Kidney (tissue), 14 donors: ENCODE measurements around the gene RYR2. TPM values are rescaled to one million over a fixed set of nuclear protein-coding genes. Genes with fewer than 3 reads are reported as not detected.

Experiments used
- DNase-seq, 5 donors: peaks; one replicate each; pipeline ENCODE4 v3.0.0-alpha.2; 2013 to 2020
- FAIRE-seq: peaks from 2 replicates; lab custom pipeline; 2012; peaks lifted over from hg19 to GRCh38; lab: Jason Lieb, UNC
- H3K27ac ChIP-seq, 2 donors: one replicate each; pipeline ENCODE4 v1.7.0; 2013; ENCODE audit warnings: low read depth in 2 of 2, low read length in 2 of 2, inconsistent platforms in 1 of 2
- H3K27me3 ChIP-seq: one replicate; pipeline ENCODE4 v1.7.1; 2013; ENCODE audit warnings: low read length, inconsistent platforms; ENCODE audit not compliant: control insufficient read depth, insufficient read depth
- H3K36me3 ChIP-seq, 3 donors: one replicate each; pipeline versions ENCODE4 v1.7.0 to v1.7.1; 2013; ENCODE audit warnings: low read length in 3 of 3, control low read depth in 1 of 3, inconsistent platforms in 1 of 3; ENCODE audit not compliant: insufficient read depth in 3 of 3, control insufficient read depth in 2 of 3
- H3K4me1 ChIP-seq, 3 donors: one replicate each; pipeline versions ENCODE4 v1.7.0 to v1.7.1; 2013; ENCODE audit warnings: low read length in 3 of 3, inconsistent platforms in 1 of 3, low read depth in 1 of 3; ENCODE audit not compliant: control insufficient read depth in 2 of 3, insufficient read depth in 2 of 3
- H3K4me3 ChIP-seq, 3 donors: one replicate each; pipeline versions ENCODE4 v1.7.0 to v1.8.1; 2013; ENCODE audit warnings: low read length in 3 of 3, control low read depth in 1 of 3, inconsistent platforms in 1 of 3
- H3K9ac ChIP-seq, 3 donors: one replicate each; pipeline versions ENCODE4 v1.7.0 to v1.7.1; 2013; ENCODE audit warnings: low read length in 3 of 3, control low read depth in 1 of 3, inconsistent platforms in 1 of 3
- H3K9me3 ChIP-seq, 3 donors: one replicate each; pipeline versions ENCODE4 v1.7.0 to v1.7.1; 2013; ENCODE audit warnings: low read length in 3 of 3, control low read depth in 1 of 3, inconsistent platforms in 1 of 3; ENCODE audit not compliant: control insufficient read depth in 2 of 3, insufficient read depth in 1 of 3
- CTCF ChIP-seq: IDR thresholded peaks from 3 replicates; pipeline ENCODE4 v1.5.1; 2012; ENCODE audit warnings: mild to moderate bottlenecking, moderate library complexity, borderline replicate concordance; ENCODE audit not compliant: insufficient read depth; ENCODE audit errors: extremely low read depth
- intact Hi-C: fragments of 100-400 bp; cut with DNase I; formaldehyde crosslinking; loops from one replicate; pipeline ENCODE4 v1.11.1; 2022
- polyA plus RNA-seq: library from polyadenylated mRNA; stranded (reverse); fragments of 350-450 nt; fragmentation: Illumina TruSeq; extraction: RNeasy Lipid Tissue Mini Kit (QIAGEN cat#74804); gene quantifications from one replicate; pipeline ENCODE4 v1.2.3, GENCODE V29; 2014; ENCODE audit warnings: low read depth, low replicate concordance; ENCODE audit not compliant: insufficient read depth
- total RNA-seq: library from RNA; stranded (reverse); fragmentation: NEBNext Ultra II Directional; extraction: Animal tissue kit (Norgen Biotek cat#: 25700); gene quantifications from one replicate; pipeline ENCODE4 v1.2.1, GENCODE V29; 2021
- donor health status: control.
- donor health status: control.
- donor health status: control.
- donor health status: control.
- donor health status: control.
- donor health status: DM: yes; HTN: yes; CAD: no.
- donor health status: Normal renal cell carcinoma (clear cell type).

RYR2 gene
- total and polyA plus RNA-seq, 2 donors from 2014 or later = 0.28 to 0.60 TPM

GRCh38 chr1:237640011-237640671 is 598.2 kb downstream of the RYR2 start:
- H3K4me3 ChIP-seq = no peak overlapping the region
- no peak for TF ChIP-seq CTCF
- no peak for FAIRE-seq
- no peaks in the 10 kb centered on the region for H3K9me3 ChIP-seq
- intact Hi-C loops = no loop called here
- no peak overlapping the region for H3K27ac ChIP-seq
- no peaks in the 10 kb centered on the region for H3K4me1 ChIP-seq
- H3K36me3 ChIP-seq = no peaks in the 10 kb centered on the region
- H3K9ac ChIP-seq = no peak overlapping the region
- no peak for DNase-seq
- no peaks in the 10 kb centered on the region for H3K27me3 ChIP-seq

GRCh38 chr1:237640966-237641365 is 599.0 kb downstream of the RYR2 start:
- no peak overlapping the region for H3K27ac ChIP-seq
- FAIRE-seq (no peak), DNase-seq (peak in 2 of 5 donors; percentile 28 to 60)
- no peaks in the 10 kb centered on the region for H3K4me1 ChIP-seq
- no peaks in the 10 kb centered on the region for H3K36me3 ChIP-seq
- H3K4me3 ChIP-seq = no peak overlapping the region
- H3K9me3 ChIP-seq = no peaks in the 10 kb centered on the region
- TF ChIP-seq CTCF = no peak
- H3K9ac ChIP-seq = no peak overlapping the region
- intact Hi-C loops = no loop called here
- no peaks in the 10 kb centered on the region for H3K27me3 ChIP-seq

- Histone ChIP-seq H3K9me3 (no peaks in the 10 kb centered on the region), H3K9ac (no peak overlapping the region), H3K27me3 (no peaks in the 10 kb centered on the region), H3K27ac (no peak overlapping the region), H3K4me3 (no peak overlapping the region), H3K36me3 (no peaks in the 10 kb centered on the region), H3K4me1 (no peaks in the 10 kb centered on the region)
- intact Hi-C loops = no loop called here
- FAIRE-seq (no peak), DNase-seq (no peak)
- TF ChIP-seq CTCF = no peak
Measured at GRCh38 chr1:237650809-237651208, 608.8 kb downstream of the RYR2 start.

- Histone ChIP-seq H3K27me3 (no peaks in the 10 kb centered on the region), H3K9ac (no peak overlapping the region), H3K36me3 (no peaks in the 10 kb centered on the region), H3K27ac (no peak overlapping the region), H3K9me3 (no peaks in the 10 kb centered on the region), H3K4me1 (no peaks in the 10 kb centered on the region), H3K4me3 (no peak overlapping the region)
- DNase-seq (no peak), FAIRE-seq (no peak)
- intact Hi-C loops = no loop called here
- TF ChIP-seq CTCF = no peak
Measured at GRCh38 chr1:237655778-237656177, 613.8 kb downstream of the RYR2 start.
